ENCODE measurements around the gene UPK3BL2.
"Not testable (repeated sequence)": the region's sequence is repeated elsewhere in the genome, so short reads cannot be mapped to it uniquely, and the experiment has no call there.

UPK3BL2 gene

GRCh38 chr7:102527822-102528793 lies 15.4 kb downstream of the UPK3BL2 start:
- not testable (repeated sequence) for DNase-seq (ENCODE audit: low spot score)

DNA sequence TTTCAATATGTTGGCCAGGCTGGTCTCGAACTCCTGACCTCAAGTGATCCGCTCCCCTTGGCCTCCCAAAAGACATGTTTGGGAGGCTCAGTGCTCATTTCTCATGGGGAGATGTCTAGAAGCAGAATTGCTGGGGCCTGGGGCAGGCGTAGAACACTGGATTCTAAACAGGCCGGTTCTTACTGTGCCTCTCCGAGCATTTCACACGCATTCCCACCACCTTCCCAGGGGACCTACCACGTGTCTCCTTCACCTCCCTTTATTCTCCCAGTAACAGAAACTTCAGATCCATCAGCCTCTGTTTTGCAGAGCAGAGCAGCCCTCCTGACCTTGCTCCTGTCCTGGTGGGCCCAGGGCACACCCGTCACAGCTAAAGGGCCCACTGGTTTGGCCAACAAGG lies 16.3 kb downstream of the UPK3BL2 start:
- DNase-seq (ENCODE audit: low spot score), result not testable (repeated sequence)

DNA sequence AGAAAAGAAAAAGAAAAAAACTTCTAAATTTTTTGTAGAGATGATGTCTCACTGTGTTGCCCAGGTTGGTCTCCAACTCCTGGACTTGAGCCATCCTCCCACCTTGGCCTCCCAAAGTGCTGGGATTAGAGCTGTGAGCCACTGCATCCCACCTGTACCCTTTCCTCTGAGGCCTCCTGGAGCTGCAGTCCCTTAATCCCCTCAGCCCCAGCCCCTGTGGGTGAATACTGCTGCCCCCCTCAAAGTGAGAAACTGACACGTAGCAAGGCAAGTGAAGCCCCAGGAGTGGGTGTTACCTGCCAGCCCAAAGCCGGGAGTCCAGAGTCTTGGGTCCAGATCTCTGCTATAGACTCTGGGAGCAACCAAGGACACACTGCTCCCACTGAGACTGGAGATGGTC lies 18.7 kb downstream of the UPK3BL2 start:
- DNase-seq (ENCODE audit: low spot score), result not testable (repeated sequence)

GRCh38 chr7:102520797-102521196 lies 22.7 kb downstream of the UPK3BL2 start:
- DNase-seq (ENCODE audit: low spot score), result not testable (repeated sequence)

- DNase-seq (ENCODE audit: low spot score), result not testable (repeated sequence)
Measured at GRCh38 chr7:102517550-102518147, 25.8 kb downstream of the UPK3BL2 start, which contains the start of gene RASA4B. Gene RASA4B, minus strand, starts transcription at chr7:102517777. Its CDS starts 67 bp downstream, at chr7:102517710.

DNA sequence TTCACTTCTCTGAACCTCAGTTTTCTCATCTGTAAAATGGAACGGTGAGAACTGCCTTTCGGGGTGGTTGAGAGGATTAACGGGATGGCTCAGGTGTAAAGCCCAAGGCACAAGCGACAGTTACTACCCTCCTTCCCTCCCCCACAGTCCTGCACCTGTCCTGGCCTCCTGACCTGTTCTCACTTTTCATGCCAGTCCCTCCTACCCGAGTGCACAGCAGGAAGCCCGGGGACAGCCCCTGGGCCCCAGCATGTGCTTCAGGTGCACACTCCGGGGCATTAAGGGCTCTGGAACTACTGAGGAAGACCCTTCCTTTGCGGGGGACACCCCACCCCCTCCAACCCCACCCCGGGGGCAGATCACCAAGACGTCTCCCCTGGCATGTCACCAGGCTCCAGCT lies 26.5 kb downstream of the UPK3BL2 start:
- not testable (repeated sequence) for DNase-seq (ENCODE audit: low spot score)

GRCh38 chr7:102515889-102516288 lies 27.6 kb downstream of the UPK3BL2 start:
- DNase-seq (ENCODE audit: low spot score), result not testable (repeated sequence)

DNA sequence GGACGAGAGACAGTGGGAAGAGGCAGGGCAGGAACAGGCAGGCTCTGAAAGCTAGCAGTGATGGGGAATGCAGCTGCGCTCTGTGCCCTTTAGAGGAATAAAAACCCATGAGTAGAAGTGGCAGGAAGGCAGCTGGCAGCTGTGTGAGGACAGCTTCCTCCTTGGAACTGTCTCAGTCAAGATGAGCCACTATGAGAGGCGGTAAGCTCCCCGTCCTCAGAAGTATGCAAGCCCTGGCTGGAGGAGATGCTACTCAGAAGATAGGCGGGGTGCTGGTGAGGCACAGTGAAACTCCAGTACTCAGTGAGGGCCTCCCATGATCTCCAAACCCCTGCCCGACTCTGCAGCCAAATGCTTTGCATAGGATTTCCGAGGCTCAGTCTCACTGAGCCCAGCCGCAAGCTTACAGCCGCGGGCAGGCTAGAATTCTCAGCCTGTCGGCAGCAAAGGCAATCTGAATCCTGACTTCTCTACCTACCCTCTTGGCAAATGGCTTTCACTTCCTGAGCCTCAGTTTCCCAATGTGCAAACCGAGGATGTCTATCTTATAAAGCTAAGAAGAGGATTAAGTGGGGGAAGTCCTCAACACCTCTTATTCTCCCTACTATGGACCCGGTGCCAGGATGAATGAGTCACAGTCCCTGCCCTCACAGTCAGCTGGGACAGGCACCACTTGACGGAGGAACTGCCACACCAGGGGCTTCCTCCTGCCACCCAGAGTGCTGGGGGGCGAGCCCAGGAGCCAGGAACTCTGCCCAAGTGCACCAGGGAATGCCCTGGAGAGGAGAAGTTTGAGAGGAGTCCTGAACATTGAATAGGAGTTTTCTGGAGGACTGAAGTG lies 28.4 kb downstream of the UPK3BL2 start:
- not testable (repeated sequence) for DNase-seq (ENCODE audit: low spot score)

DNA sequence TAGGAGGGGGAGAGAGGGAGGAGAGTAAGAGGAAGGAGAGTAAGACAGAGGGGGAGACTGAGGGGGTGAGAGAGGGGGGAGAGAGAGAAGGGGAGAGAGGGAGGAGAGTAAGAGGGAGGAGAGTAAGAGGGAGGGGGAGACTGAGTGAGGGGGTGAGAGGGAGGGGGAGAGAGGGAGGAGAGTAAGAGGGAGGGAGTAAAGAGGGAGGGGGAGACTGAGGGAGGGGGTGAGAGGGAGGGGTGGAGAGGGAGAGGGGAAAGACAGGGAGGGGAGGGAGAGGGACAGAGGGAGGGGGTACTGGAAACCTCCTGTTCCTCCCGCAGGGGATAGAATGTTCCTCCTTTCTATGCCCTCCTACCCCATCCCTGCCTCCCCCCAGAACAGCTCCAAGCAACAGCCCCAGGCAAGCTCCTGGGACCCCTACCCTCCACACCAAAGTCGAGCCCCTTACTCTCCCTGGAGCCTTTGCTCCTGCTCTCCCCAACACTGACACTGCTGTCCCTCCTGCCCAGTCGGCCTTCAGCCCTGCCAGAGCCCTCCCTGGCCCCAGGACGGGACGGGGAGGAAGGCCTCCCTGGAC lies 30.8 kb downstream of the UPK3BL2 start:
- DNase-seq (ENCODE audit: low spot score), result peak; percentile 58

- not testable (repeated sequence) for DNase-seq (ENCODE audit: low spot score)
Measured at GRCh38 chr7:102511860-102512522, 31.5 kb downstream of the UPK3BL2 start.

DNA sequence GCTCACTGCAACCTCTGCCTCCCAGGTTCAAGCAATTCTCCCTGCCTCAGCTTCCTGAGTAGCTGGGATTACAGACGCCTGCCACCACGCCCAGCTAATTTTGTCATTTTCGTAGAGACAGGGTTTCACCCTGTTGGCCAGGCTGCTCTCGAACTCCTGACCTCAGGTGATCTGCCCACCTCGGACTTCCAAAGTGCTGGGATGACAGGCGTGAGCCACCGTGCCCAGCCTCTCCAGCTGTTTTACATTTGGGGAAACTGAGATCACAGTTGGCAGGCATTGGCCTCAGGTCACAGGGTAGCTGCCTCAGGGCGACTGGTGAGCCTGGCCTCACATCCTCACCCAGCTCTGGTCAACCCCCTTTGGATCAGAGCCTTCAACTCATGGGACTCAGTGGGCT lies 32.9 kb downstream of the UPK3BL2 start:
- DNase-seq (ENCODE audit: low spot score), result not testable (repeated sequence)

DNA sequence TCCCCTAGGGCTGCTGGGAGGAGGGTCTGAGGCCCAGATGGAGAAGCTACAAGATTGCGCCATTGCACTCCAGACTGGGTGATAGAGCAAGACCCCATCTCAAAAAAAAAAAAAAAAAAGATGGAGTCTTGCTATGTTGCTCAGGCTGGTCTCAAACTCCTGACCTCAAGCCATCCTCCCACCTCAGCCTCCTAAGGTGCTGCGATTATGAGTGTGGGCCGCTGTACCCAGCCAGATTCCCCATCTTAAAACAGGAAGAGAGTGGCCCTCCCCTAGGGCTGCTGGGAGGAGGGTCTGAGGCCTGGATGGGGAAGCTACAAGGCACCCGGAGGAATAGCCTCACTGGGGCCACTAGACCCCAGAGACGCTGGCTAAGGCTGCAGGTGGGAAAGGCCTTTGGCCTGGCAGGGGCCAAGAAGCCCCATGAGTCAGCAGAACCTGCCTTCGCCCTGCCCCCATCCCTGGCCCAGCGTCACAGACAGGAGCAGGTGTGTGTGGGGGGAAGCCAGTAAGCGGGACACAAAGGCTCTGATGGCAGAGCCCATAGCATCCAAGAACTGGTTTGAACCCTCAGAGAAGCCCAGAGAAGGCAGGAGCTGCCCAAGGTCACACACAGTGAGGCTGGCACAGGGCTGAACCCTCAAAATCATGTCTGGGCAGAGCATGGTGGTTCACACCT lies 35.9 kb downstream of the UPK3BL2 start:
- DNase-seq (ENCODE audit: low spot score), result not testable (repeated sequence)

DNA sequence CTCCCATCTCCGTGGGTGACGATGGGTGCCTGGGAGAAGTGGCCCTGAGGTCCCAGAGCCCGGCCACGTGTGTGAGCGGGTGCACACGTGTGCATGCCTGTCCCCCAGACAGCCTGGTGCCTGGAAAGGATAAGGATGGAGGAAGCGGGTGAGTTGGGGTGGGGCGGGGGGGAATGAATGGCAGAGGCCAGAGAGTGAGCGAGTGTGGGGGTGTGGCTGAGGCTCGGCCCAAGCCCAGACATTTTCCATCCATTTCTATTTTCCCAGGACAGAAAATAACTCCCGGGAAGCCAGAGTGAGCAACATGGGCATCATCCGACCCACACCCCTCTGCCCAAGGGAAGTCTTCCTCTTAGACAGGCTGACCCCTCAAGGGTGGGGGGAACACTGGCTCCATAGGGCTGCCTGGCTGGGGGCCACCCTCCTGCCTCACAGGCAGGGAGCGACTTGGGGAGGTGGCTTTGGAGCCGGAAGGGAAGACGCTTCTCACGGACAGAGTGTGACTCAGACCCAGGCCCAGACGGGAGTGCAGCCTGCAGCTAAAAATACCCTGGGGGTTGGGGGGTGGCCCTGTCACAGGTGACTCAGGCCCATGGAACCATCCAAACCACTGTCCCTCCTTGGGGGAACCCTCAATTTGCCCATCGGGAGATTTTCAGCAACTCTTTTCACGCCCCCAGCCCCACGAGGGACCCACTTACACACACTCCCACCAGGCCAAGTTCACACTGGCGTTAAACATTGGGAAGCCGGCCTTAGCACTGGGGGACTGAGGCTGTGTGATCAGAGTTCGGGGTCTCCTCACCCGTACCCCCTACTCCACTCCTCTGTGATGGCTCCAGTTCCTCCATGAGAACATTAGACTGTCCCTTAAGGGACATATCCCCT lies 38.0 kb downstream of the UPK3BL2 start:
- not testable (repeated sequence) for DNase-seq (ENCODE audit: low spot score)

DNA sequence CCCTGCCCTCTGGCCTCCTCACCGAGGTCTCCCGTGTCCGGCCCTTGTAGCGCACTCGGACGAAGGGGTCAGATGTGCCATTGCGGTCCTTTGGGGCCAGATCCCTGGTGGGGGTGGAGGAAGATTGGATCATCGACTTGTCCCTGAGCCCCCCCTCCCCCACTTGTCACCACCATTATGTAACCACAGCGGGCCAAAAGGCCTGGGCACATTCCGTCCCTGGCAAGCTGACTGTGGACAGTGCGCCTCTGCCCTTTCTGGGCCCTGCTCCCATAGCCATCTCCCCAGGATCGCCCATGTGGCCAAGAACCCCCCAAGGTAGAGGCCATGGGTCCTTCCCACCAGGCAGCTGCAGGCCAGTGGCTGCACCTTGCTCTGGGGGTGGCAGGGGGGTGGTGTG lies 40.4 kb downstream of the UPK3BL2 start:
- DNase-seq (ENCODE audit: low spot score), result not testable (repeated sequence)

DNA sequence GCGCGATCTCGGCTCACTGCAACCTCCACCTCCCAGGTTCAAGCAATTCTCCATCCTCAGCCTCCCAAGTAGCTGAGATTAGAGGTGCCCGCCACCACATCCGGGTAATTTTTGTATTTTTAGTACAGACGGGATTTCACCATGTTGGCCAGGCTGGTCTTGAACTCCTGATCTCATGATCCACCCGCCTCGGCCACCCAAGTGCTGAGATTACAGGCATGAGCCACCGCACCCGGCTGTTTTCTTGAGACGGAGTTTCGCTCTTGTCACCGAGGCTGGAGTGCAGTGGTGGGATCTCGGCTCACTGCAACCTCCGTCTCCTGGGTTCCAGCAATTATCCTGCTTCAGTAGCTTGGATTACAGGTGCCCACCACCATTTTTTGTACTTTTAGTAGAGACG lies 45.2 kb downstream of the UPK3BL2 start:
- DNase-seq (ENCODE audit: low spot score), result not testable (repeated sequence)

DNA sequence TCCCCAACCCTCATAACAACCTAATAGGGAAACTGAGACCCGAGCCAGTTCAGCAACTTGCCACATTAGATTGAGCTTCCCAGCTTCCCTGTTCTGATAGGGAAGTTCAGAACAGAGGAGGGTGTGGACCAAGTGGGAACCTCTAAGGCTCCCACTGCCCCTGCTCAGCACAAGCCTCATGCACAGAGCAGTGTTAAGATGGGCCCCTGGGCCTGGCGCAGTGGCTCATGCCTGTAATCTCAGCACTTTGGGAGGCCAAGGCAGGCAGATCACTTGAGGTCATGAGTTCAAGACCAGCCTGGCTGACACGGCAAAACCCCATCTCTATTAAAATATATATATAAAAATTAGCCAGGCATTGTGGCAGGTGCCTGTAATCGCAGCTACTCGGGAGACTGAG lies 46.2 kb downstream of the UPK3BL2 start:
- DNase-seq (ENCODE audit: low spot score), result not testable (repeated sequence)

DNA sequence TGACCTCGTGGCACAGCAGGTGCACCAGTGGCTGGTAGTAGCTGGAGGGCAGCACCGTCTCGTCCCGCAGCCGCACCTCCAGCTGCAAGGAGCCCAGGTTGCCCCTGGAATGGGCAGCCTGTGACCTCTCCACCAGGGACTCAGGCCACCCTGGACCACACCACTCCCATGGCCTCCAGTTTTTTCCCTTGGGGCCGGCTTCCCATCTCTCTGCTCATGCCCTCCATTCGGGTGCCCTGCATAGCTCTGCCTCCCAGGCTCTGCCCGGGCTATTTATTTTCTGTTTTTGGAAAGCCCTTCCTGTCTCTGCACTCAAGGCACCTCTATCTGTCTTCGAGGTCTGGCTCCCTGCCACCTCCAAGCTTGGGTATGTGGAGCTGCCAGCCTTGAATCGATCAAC lies 46.6 kb downstream of the UPK3BL2 start:
- DNase-seq (ENCODE audit: low spot score), result not testable (repeated sequence)

DNA sequence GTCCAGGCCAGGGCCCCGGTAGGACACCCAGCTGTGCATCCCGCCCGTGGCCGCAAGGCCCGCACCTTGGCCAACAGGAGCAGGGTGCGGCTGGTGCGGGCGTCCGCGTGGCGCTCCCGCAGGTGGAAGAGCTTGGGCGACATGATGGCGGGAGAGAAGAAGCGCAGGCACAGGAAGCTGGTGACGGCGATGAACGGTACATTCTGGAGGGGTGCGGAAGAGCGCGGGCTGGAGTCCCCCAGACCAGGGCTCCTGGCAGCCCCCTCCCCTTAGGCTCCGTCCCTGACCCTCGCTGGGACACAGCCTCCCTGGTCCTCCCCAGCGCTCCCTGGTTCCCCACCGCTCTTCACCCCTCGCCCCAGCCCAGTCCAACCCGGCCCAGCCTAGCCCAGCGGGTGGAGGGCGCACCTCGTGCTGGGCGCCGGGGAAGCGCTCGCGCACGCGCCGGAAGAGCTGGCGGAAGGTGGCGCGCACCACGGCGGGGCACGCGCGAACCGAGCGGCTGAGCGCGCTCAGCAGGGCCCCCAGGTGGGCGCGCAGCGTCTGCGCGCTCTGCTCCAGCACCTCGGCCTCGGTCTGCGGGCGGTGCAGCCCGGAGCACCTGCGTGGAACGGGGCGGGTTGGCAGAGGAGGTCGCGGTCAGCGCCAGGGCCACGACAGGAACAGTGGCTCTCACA lies 48.9 kb downstream of the UPK3BL2 start:
- not testable (repeated sequence) for DNase-seq (ENCODE audit: low spot score)

- not testable (repeated sequence) for DNase-seq (ENCODE audit: low spot score)
Measured at GRCh38 chr7:102494026-102494425, 49.5 kb downstream of the UPK3BL2 start.
